PC-3 (cell line): ENCODE data around the gene ZNF3.

Experiments used
- EZH2phosphoT487 ChIP-seq: fragments of 300-600 bp; sonication (generic); IDR thresholded peaks from 2 replicates; pipeline ENCODE4 v1.6.1; 2018; ENCODE audit warnings: mild to moderate bottlenecking, antibody characterized with exemption, low read length, borderline replicate concordance
- TF ChIP-seq, protein P1 (sequence below): fragments of 300-600 bp; sonication (generic); conservative IDR thresholded peaks from 2 replicates; pipeline ENCODE4 v1.5.1; 2017; ENCODE audit warnings: antibody characterized with exemption, low read depth, mild to moderate bottlenecking, low read length

- TF ChIP-seq, protein P1, sequence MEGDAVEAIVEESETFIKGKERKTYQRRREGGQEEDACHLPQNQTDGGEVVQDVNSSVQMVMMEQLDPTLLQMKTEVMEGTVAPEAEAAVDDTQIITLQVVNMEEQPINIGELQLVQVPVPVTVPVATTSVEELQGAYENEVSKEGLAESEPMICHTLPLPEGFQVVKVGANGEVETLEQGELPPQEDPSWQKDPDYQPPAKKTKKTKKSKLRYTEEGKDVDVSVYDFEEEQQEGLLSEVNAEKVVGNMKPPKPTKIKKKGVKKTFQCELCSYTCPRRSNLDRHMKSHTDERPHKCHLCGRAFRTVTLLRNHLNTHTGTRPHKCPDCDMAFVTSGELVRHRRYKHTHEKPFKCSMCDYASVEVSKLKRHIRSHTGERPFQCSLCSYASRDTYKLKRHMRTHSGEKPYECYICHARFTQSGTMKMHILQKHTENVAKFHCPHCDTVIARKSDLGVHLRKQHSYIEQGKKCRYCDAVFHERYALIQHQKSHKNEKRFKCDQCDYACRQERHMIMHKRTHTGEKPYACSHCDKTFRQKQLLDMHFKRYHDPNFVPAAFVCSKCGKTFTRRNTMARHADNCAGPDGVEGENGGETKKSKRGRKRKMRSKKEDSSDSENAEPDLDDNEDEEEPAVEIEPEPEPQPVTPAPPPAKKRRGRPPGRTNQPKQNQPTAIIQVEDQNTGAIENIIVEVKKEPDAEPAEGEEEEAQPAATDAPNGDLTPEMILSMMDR = no peak
- no peak for TF ChIP-seq EZH2phosphoT487
Measured at GRCh38 chr7:100119970-100120732, 38.6 kb upstream of the ZNF3 start.
